ENCODE results near the gene MYO10.

Gene MYO10

GRCh38 chr5:16788957-16789356 is 147.1 kb downstream of the MYO10 start:
- no peak overlapping the region for H3K27ac ChIP-seq (ENCODE audit: low read length)

GRCh38 chr5:16787278-16787677 is 148.8 kb downstream of the MYO10 start:
- no peaks in the 10 kb centered on the region for H3K4me1 ChIP-seq (ENCODE audit: control insufficient read depth, insufficient read depth, low read length)
- no peaks in the 10 kb centered on the region for H3K36me3 ChIP-seq (ENCODE audit: control insufficient read depth, insufficient read depth, low read length)
- H3K27me3 ChIP-seq (ENCODE audit: control insufficient read depth, insufficient read depth, low read length): no peaks in the 10 kb centered on the region
- H3K27ac ChIP-seq (ENCODE audit: low read length): no peak overlapping the region
- H3K9me3 ChIP-seq (ENCODE audit: control insufficient read depth, insufficient read depth, low read length): no peaks in the 10 kb centered on the region
- no peak overlapping the region for H3K4me3 ChIP-seq (ENCODE audit: low read length)
- no CpG with 5 or more reads among the region's 2 CpGs for WGBS (ENCODE audit: insufficient coverage, insufficient read length)
- DNase-seq (ENCODE audit: low read depth, low spot score): no peak

More at GRCh38 chr5:16788957-16789356, 147.1 kb downstream of the MYO10 start:
- no peaks in the 10 kb centered on the region for H3K4me1 ChIP-seq (ENCODE audit: control insufficient read depth, insufficient read depth, low read length)
- no peaks in the 10 kb centered on the region for H3K9me3 ChIP-seq (ENCODE audit: control insufficient read depth, insufficient read depth, low read length)
- no peaks in the 10 kb centered on the region for H3K27me3 ChIP-seq (ENCODE audit: control insufficient read depth, insufficient read depth, low read length)
- no CpG with 5 or more reads among the region's 5 CpGs for WGBS (ENCODE audit: insufficient coverage, insufficient read length)
- no peak overlapping the region for H3K4me3 ChIP-seq (ENCODE audit: low read length)
- H3K36me3 ChIP-seq (ENCODE audit: control insufficient read depth, insufficient read depth, low read length): no peaks in the 10 kb centered on the region
- no peak for DNase-seq (ENCODE audit: low read depth, low spot score)

DNA sequence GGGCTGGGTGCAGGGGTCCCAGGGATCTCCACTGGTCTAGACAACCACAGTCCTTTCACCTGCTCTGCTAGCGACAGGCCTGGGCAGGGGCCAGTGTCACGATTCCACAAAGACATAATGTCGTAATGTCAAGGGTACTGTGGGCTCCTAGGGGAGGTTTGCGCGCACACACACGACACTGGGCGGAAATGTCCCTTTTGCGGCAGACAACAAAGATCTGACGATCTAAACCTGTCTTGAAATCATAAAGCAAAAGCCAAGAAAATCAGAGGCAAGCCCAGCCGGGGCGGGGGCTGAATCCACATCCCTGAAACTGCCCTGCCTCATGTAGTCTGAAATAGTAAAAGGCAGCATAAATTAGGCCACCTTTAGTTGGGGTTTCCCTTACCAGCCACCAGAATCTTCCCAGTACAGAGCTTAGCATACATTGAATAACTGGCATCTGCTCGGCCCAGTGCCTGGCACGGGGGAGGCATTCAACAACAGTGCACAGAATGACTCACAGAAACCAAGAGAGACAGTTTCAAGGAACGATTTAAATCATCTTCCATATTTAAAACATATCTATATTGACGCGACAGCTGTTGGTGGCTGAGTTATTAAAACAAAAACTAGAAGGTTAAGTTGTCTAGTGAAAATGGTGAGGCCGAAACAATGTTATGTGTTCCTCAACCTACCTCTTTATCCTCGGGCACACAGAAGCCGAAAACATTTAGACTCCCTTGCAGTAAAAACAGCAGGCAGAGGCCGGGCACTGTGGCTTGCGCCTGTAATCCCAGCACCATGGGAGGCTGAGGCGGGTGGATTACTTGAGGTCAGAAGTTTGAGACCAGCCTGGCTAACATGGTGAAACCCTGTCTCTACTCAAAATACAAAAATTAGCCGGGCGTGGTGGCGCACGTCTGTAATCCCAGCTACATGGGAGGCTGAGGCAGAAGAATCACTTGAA is 151.0 kb downstream of the MYO10 start:
- H3K36me3 ChIP-seq (ENCODE audit: control insufficient read depth, insufficient read depth, low read length): no peaks in the 10 kb centered on the region
- no peak overlapping the region for H3K27ac ChIP-seq (ENCODE audit: low read length)
- no peak for DNase-seq (ENCODE audit: low read depth, low spot score)
- no CpG with 5 or more reads among the region's 26 CpGs for WGBS (ENCODE audit: insufficient coverage, insufficient read length)
- no peaks in the 10 kb centered on the region for H3K4me1 ChIP-seq (ENCODE audit: control insufficient read depth, insufficient read depth, low read length)
- no peaks in the 10 kb centered on the region for H3K9me3 ChIP-seq (ENCODE audit: control insufficient read depth, insufficient read depth, low read length)
- H3K4me3 ChIP-seq (ENCODE audit: low read length): no peak overlapping the region
- H3K27me3 ChIP-seq (ENCODE audit: control insufficient read depth, insufficient read depth, low read length): no peaks in the 10 kb centered on the region

DNA sequence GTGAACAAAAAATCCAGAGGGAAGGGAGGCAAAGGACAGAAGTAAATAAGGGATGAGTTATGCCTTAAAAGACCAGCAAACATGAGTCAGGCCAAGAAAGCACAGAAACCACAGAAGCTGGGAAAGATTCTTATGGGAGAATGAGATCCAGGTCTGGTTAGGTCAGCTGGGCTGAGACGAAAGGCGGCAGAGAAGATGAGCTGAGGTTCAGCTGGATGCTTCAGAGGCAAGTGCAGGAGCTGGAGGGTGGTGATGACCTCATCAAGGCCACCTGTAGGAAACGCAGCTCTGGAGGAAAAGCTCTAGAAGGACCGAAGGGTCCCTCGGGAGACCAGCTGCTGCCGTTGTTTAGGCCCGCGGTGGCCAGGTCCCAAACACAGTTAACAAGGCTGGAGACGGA is 152.0 kb downstream of the MYO10 start:
- H3K27ac ChIP-seq (ENCODE audit: low read length): no peak overlapping the region
- H3K36me3 ChIP-seq (ENCODE audit: control insufficient read depth, insufficient read depth, low read length): no peaks in the 10 kb centered on the region
- no peak for DNase-seq (ENCODE audit: low read depth, low spot score)
- WGBS (ENCODE audit: insufficient coverage, insufficient read length): no CpG with 5 or more reads among the region's 9 CpGs
- H3K9me3 ChIP-seq (ENCODE audit: control insufficient read depth, insufficient read depth, low read length): no peaks in the 10 kb centered on the region
- no peak overlapping the region for H3K4me3 ChIP-seq (ENCODE audit: low read length)
- no peaks in the 10 kb centered on the region for H3K4me1 ChIP-seq (ENCODE audit: control insufficient read depth, insufficient read depth, low read length)
- no peaks in the 10 kb centered on the region for H3K27me3 ChIP-seq (ENCODE audit: control insufficient read depth, insufficient read depth, low read length)

DNA sequence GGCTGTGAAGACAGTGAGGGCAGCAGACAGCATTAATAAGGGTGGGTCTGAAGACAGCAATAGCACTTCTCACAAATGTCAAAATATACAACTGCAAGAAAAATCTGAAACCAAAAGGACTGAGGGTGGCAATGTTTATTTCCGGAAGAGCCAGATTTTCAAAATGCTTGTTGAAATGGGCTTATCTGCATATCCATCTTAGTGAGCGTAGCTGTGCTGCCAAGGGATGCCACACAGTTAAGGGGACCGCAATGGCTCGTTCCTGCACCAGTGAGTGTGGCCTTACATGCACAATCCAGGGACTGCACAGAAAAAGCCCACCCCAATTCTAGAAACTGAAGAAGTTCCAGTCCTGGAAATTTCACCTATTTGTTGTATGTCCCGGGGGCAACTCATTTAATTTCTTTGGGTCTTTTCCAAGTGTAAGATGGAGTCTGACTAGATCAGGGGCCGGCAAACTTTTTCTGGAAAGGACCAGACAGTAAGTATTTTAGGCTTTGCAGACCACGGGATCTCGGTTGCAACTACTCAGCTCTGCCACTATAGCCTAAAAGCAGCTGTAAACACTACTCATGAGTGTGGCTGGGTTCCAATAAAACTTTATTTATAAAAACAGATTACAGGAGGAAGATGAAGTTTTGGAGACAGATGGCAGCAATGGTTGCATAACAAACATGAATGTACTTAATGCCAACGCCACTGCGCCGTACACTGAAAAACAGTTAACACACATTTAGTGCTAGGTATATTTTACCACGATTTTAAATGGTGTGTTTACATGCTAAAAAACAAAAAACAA is 154.1 kb downstream of the MYO10 start:
- Histone ChIP-seq H3K4me3 (ENCODE audit: low read length) (no peak overlapping the region), H3K36me3 (ENCODE audit: control insufficient read depth, insufficient read depth, low read length) (no peaks in the 10 kb centered on the region), H3K4me1 (ENCODE audit: control insufficient read depth, insufficient read depth, low read length) (0 out of 2 replicates have a peak, but pooled peaks cover 2% of the 10 kb centered on the region), H3K9me3 (ENCODE audit: control insufficient read depth, insufficient read depth, low read length) (no peaks in the 10 kb centered on the region), H3K27ac (ENCODE audit: low read length) (no peak overlapping the region), H3K27me3 (ENCODE audit: control insufficient read depth, insufficient read depth, low read length) (no peaks in the 10 kb centered on the region)
- WGBS (ENCODE audit: insufficient coverage, insufficient read length): no CpG with 5 or more reads among the region's 12 CpGs
- DNase-seq (ENCODE audit: low read depth, low spot score): no peak

DNA sequence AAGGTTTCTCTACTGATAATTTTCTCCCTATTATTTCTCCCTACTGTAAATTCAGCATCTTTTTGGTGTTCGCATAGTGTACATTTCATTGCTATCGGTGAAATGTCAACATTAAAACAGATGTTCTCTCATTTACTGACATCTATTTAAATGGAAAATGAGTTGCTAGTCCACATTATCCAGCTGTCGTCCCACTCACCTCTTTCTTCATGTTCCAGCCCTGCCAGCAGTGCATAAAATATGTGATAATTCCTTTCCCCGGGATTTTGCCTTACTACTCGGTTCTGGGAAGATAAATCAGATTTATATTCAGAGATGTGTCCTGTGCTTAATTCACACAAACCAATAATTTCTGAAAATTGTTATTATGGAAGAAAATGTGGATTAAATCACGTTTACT is 155.8 kb downstream of the MYO10 start:
- Histone ChIP-seq H3K27me3 (ENCODE audit: control insufficient read depth, insufficient read depth, low read length) (no peaks in the 10 kb centered on the region), H3K4me3 (ENCODE audit: low read length) (no peak overlapping the region), H3K36me3 (ENCODE audit: control insufficient read depth, insufficient read depth, low read length) (no peaks in the 10 kb centered on the region), H3K27ac (ENCODE audit: low read length) (no peak overlapping the region), H3K9me3 (ENCODE audit: control insufficient read depth, insufficient read depth, low read length) (no peaks in the 10 kb centered on the region), H3K4me1 (ENCODE audit: control insufficient read depth, insufficient read depth, low read length) (0 out of 2 replicates have a peak, but pooled peaks cover 2% of the 10 kb centered on the region)
- DNase-seq (ENCODE audit: low read depth, low spot score): no peak
- no CpG with 5 or more reads among the region's 6 CpGs for WGBS (ENCODE audit: insufficient coverage, insufficient read length)

- no peak overlapping the region for H3K4me3 ChIP-seq (ENCODE audit: low read length)
- no peaks in the 10 kb centered on the region for H3K36me3 ChIP-seq (ENCODE audit: control insufficient read depth, insufficient read depth, low read length)
- no peak for DNase-seq (ENCODE audit: low read depth, low spot score)
- H3K4me1 ChIP-seq (ENCODE audit: control insufficient read depth, insufficient read depth, low read length): peaks cover 4% of the 10 kb centered on the region; the same call in 1 of the 2 replicates
- H3K9me3 ChIP-seq (ENCODE audit: control insufficient read depth, insufficient read depth, low read length): no peaks in the 10 kb centered on the region
- no peak overlapping the region for H3K27ac ChIP-seq (ENCODE audit: low read length)
- no peaks in the 10 kb centered on the region for H3K27me3 ChIP-seq (ENCODE audit: control insufficient read depth, insufficient read depth, low read length)
- no CpG with 5 or more reads among the region's 5 CpGs for WGBS (ENCODE audit: insufficient coverage, insufficient read length)
Observed at GRCh38 chr5:16777432-16777831, 158.7 kb downstream of the MYO10 start.

GRCh38 chr5:16776611-16777251 is 159.4 kb downstream of the MYO10 start:
- peaks cover 4% of the 10 kb centered on the region; the same call in 1 of the 2 replicates for H3K4me1 ChIP-seq (ENCODE audit: control insufficient read depth, insufficient read depth, low read length)
- no peaks in the 10 kb centered on the region for H3K9me3 ChIP-seq (ENCODE audit: control insufficient read depth, insufficient read depth, low read length)
- WGBS (ENCODE audit: insufficient coverage, insufficient read length): no CpG with 5 or more reads among the region's 10 CpGs
- H3K4me3 ChIP-seq (ENCODE audit: low read length): no peak overlapping the region
- no peak overlapping the region for H3K27ac ChIP-seq (ENCODE audit: low read length)
- DNase-seq (ENCODE audit: low read depth, low spot score): no peak
- no peaks in the 10 kb centered on the region for H3K27me3 ChIP-seq (ENCODE audit: control insufficient read depth, insufficient read depth, low read length)
- no peaks in the 10 kb centered on the region for H3K36me3 ChIP-seq (ENCODE audit: control insufficient read depth, insufficient read depth, low read length)

GRCh38 chr5:16774806-16775205 is 161.3 kb downstream of the MYO10 start:
- Histone ChIP-seq H3K27ac (ENCODE audit: low read length) (no peak overlapping the region), H3K27me3 (ENCODE audit: control insufficient read depth, insufficient read depth, low read length) (no peaks in the 10 kb centered on the region), H3K36me3 (ENCODE audit: control insufficient read depth, insufficient read depth, low read length) (no peaks in the 10 kb centered on the region), H3K4me1 (ENCODE audit: control insufficient read depth, insufficient read depth, low read length) (peaks cover 4% of the 10 kb centered on the region; the same call in 1 of the 2 replicates), H3K9me3 (ENCODE audit: control insufficient read depth, insufficient read depth, low read length) (no peaks in the 10 kb centered on the region), H3K4me3 (ENCODE audit: low read length) (no peak overlapping the region)
- WGBS (ENCODE audit: insufficient coverage, insufficient read length): no CpG with 5 or more reads among the region's 4 CpGs
- DNase-seq (ENCODE audit: low read depth, low spot score): no peak

GRCh38 chr5:16773991-16774390 is 162.1 kb downstream of the MYO10 start:
- WGBS (ENCODE audit: insufficient coverage, insufficient read length): no CpG with 5 or more reads among the region's 3 CpGs
- Histone ChIP-seq H3K36me3 (ENCODE audit: control insufficient read depth, insufficient read depth, low read length) (no peaks in the 10 kb centered on the region), H3K4me3 (ENCODE audit: low read length) (no peak overlapping the region), H3K27ac (ENCODE audit: low read length) (no peak overlapping the region), H3K9me3 (ENCODE audit: control insufficient read depth, insufficient read depth, low read length) (no peaks in the 10 kb centered on the region), H3K27me3 (ENCODE audit: control insufficient read depth, insufficient read depth, low read length) (no peaks in the 10 kb centered on the region), H3K4me1 (ENCODE audit: control insufficient read depth, insufficient read depth, low read length) (peaks cover 4% of the 10 kb centered on the region; the same call in 1 of the 2 replicates)
- DNase-seq (ENCODE audit: low read depth, low spot score): no peak
